Heart right ventricle (tissue), 12 donors: ENCODE data around the gene MRGPRX1. TPM values are rescaled to one million over a fixed set of nuclear protein-coding genes. Genes with fewer than 3 reads are reported as not detected.

Experiments used
- polyA plus RNA-seq, 2 donors: library from polyadenylated mRNA; stranded (reverse); fragments of 200-250 nt; gene quantifications; one replicate each; pipeline ENCODE4 v1.2.3, GENCODE V29; 2013
- total RNA-seq, 10 donors: library from RNA; stranded (reverse); fragmentation: NEBNext Ultra II Directional in 3 of 10; extraction: Animal tissue kit (Norgen Biotek cat#: 25700) in 3 of 10; gene quantifications; one replicate each; pipeline versions ENCODE4 v1.2.1 to v1.2.4, GENCODE V29; 2021 to 2023
- donor health status: ischemic (EF 13 %, LVEDD 7.1; RV severe dilation, severe dysfunction).
- donor health status: healthy with polysubstance abuse.
- donor health status: DM: no; HTN: yes; CAD: no.
- donor health status: DM: no; HTN: no; CAD: no.
- donor health status: ischemic (EF 25% LVEDD 6.9; RV normal size, moderate dysfunction).
- donor health status: ischemic (EF 25% LVEDD 5.7; RV mildly dilated, moderate dysfunction).
- donor health status: healthy.
- donor health status: nonischemic (EF 11% LVEDD 7.7; RV severe dilation, severe dysfunction).
- donor health status: DM: yes; HTN: yes; CAD: no.
- donor health status: PGD.
- donor health status: ischemic (EF 29% LVEDD 5.4; RV normal size, mild dysfunction).
- donor health status: nonischemic (EF 23%, LVEDD 6.1; RV moderate dilation, normal function).

MRGPRX1 gene
- total and polyA plus RNA-seq, 12 donors, result not detected

Other genes with a start within 250 kb of the MRGPRX1 start
- gene TMEM86A, start 240.6 kb downstream of the MRGPRX1 start, total RNA-seq, result 1 to 10 TPM; 3.5 to 9.3 (median 5.9) TPM
- 1 to 10 TPM; 2.0 to 3.3 TPM for gene TMEM86A, start 240.6 kb downstream of the MRGPRX1 start, polyA plus RNA-seq
- 1 to 10 TPM in 2 of 10 donors, under 1 TPM in 7, not detected in 1; 0.18 to 1.3 (median 0.68) TPM for gene IGSF22, start 213.2 kb downstream of the MRGPRX1 start, total RNA-seq
- gene IGSF22, start 213.2 kb downstream of the MRGPRX1 start, polyA plus RNA-seq, result under 1 TPM; 0.30 to 0.44 TPM
- 1 to 10 TPM; 1.5 to 8.8 (median 3.5) TPM for gene PTPN5, start 147.6 kb downstream of the MRGPRX1 start, total RNA-seq
- gene PTPN5, start 147.6 kb downstream of the MRGPRX1 start, polyA plus RNA-seq, result 1 to 10 TPM; 4.4 to 5.8 TPM
- gene MRGPRX2, start 121.3 kb upstream of the MRGPRX1 start, total RNA-seq, result under 1 TPM in 1 of 10 donors, not detected in 9; 0.15 TPM
- gene MRGPRX2, start 121.3 kb upstream of the MRGPRX1 start, polyA plus RNA-seq, result not detected
- gene ZDHHC13, start 177.8 kb upstream of the MRGPRX1 start, total RNA-seq, result 1 to 10 TPM; 6.0 to 9.3 (median 6.8) TPM
- 1 to 10 TPM; 8.0 to 9.4 TPM for gene ZDHHC13, start 177.8 kb upstream of the MRGPRX1 start, polyA plus RNA-seq